ENCODE measurements around the gene RNPEPL1. TPM values are rescaled to one million over a fixed set of nuclear protein-coding genes. Genes with fewer than 3 reads are reported as not detected.

RNPEPL1 gene
- total RNA-seq, 4 donors from 2014 or later = 7.2 to 38.7 (median 14.4) TPM

DNA sequence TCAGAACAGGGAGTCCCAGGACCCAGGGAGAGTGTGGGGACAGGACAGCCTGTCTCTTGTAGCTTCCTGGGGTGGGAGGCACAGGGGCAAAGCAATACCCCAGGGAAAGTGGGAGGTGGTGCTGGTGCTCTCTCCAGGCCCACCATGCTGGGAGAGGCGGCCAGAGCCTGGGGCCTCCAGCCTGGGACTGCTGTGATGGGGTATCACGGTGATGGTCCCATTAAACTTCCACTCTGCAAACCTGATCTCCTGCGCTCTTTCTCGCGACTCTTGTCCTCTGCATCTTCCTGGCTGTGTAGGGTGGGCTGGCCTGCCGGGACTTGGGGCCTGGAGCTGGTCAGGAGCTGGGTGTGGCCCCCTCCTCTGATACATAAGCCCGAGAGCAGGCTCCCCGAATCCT, 10.2 kb downstream of the RNPEPL1 start:
- H3K4me3 ChIP-seq = no peak overlapping the region
- no peak overlapping the region for H3K27ac ChIP-seq
- no peaks in the 10 kb centered on the region for H3K9me3 ChIP-seq
- DNase-seq = no peak
- peaks cover 0 to 5% of the 10 kb centered on the region in 2 donors for H3K4me1 ChIP-seq
- intact Hi-C loops (cut with DNase I; ENCODE audit: low total_unique reads) = no loop called here
- TF ChIP-seq POLR2A (IDR thresholded peaks at IDR 0.05) = no peak
- TF ChIP-seq, protein P1, sequence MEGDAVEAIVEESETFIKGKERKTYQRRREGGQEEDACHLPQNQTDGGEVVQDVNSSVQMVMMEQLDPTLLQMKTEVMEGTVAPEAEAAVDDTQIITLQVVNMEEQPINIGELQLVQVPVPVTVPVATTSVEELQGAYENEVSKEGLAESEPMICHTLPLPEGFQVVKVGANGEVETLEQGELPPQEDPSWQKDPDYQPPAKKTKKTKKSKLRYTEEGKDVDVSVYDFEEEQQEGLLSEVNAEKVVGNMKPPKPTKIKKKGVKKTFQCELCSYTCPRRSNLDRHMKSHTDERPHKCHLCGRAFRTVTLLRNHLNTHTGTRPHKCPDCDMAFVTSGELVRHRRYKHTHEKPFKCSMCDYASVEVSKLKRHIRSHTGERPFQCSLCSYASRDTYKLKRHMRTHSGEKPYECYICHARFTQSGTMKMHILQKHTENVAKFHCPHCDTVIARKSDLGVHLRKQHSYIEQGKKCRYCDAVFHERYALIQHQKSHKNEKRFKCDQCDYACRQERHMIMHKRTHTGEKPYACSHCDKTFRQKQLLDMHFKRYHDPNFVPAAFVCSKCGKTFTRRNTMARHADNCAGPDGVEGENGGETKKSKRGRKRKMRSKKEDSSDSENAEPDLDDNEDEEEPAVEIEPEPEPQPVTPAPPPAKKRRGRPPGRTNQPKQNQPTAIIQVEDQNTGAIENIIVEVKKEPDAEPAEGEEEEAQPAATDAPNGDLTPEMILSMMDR (IDR thresholded peaks at IDR 0.05) = no peak
- H3K36me3 ChIP-seq = no peaks in the 10 kb centered on the region
- no peaks in the 10 kb centered on the region for H3K27me3 ChIP-seq

DNA sequence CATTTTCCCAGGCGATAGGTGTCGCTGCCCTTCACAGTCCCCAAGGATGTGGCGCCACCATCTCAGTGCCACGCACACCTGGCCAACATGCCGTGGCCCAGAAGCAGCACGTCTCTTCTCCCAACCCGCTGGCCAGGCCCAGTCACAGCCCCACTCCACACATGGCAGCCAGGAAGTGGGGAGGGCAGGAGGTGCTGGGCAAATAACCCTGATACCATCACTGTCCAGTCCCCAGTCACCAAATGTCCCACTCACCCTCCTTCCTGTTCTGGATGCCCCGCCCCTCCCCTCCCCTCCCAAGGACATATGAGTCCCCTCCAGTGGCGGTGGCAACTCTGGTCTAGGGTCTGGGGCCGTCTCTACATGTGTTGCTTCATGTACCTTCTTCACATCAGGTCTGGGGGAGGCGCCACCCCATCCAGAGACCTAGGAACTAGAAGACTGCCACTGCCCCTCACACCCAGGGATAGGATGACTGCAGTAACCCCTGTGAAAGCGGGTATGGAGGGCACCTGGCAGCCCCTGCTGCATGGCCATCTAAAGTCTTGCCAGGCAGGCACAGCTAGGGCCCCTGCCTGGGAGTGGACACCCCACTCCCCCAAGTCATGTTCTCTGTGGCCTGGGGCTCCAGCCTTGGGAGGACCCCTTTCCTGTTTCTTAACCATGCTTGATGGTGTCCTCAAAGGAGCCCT, 10.9 kb downstream of the RNPEPL1 start:
- no peak for DNase-seq
- H3K36me3 ChIP-seq = no peaks in the 10 kb centered on the region
- H3K4me3 ChIP-seq = no peak overlapping the region
- intact Hi-C loops (cut with DNase I; ENCODE audit: low total_unique reads) = no loop called here
- TF ChIP-seq, protein P1 (IDR thresholded peaks at IDR 0.05) = no peak
- no peak for TF ChIP-seq POLR2A (IDR thresholded peaks at IDR 0.05)
- H3K27ac ChIP-seq = peak overlapping the region in 1 of 2 donors; percentile 72
- H3K27me3 ChIP-seq = no peaks in the 10 kb centered on the region
- H3K4me1 ChIP-seq = peaks cover under 1 to 10% of the 10 kb centered on the region in 2 donors
- no peaks in the 10 kb centered on the region for H3K9me3 ChIP-seq

DNA sequence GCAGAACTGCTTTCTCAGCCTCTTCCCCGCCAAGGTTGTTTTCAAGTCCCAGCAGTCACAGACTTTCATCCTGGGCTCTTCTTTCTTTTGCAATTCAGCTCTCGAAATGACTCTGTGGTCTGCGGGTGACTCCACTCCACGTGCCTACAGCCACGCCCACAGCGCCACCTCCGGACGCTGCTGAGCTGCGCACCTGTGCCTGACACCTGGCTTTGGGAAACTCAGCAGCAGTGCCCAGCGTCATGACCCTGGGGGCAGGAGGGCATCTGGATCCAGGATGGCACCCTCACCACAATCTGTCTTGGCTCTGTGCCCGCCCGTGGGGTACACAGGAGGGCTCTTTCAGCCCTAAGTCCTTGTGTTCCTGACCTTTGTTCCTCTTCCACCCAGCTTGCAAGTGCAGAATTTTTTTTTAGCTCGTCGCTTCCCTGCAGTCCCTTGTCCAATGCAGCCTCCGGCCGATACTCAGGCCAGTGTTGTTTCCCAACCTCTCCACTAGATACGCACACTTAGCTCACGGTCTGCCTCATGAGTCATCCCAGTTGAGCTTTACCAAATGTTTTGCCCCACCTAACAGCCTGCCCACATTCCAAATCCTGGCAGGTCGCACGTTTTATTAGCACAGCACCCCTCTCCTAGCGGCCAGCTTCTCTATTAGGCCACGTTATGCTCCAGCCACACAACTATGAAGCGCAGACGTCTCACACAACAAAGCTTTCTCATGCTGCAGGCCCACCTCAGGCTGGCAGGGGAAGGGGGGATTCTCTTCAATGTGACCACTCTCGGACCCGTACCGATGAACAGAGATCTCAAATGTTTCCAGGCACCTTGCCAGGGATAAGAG, 11.7 kb downstream of the RNPEPL1 start:
- intact Hi-C loops (cut with DNase I; ENCODE audit: low total_unique reads) = no loop called here
- no peaks in the 10 kb centered on the region for H3K36me3 ChIP-seq
- peak; percentile 56 to 67 for DNase-seq
- TF ChIP-seq POLR2A (IDR thresholded peaks at IDR 0.05) = no peak
- TF ChIP-seq, protein P1 (IDR thresholded peaks at IDR 0.05) = no peak
- H3K9me3 ChIP-seq = no peaks in the 10 kb centered on the region
- H3K27me3 ChIP-seq = no peaks in the 10 kb centered on the region
- H3K4me3 ChIP-seq = no peak overlapping the region
- peak overlapping the region; percentile 30 to 72 for H3K27ac ChIP-seq
- peaks cover 8 to 17% of the 10 kb centered on the region in 2 donors for H3K4me1 ChIP-seq

DNA sequence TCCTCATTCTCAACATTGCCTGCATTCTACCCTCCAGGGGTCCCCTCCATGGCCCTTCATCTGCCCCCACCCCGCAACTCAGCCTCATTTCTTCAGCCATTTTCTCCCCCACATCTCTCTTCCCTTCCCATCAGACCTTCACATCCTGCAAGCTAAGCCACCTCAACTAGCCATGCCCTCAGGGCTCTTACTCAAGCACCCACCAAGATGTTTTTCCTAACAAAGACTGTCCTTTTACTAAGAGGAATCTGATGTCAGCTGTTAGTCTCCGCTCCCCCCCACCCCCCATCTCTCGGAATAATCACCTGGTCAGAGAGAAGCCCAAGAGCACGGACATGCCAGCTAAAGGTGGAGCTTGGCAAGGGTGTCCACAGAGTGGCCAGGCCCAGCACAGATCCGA, 13.5 kb downstream of the RNPEPL1 start:
- intact Hi-C loops (cut with DNase I; ENCODE audit: low total_unique reads) = no loop called here
- Histone ChIP-seq H3K27ac (no peak overlapping the region), H3K4me3 (no peak overlapping the region), H3K36me3 (no peaks in the 10 kb centered on the region), H3K9me3 (no peaks in the 10 kb centered on the region), H3K27me3 (no peaks in the 10 kb centered on the region), H3K4me1 (peaks cover 12 to 21% of the 10 kb centered on the region in 2 donors)
- DNase-seq = no peak
- no peak for TF ChIP-seq POLR2A (IDR thresholded peaks at IDR 0.05)
- TF ChIP-seq, protein P1 (IDR thresholded peaks at IDR 0.05) = no peak

GRCh38 chr2:240582781-240583180, 14.5 kb downstream of the RNPEPL1 start:
- Histone ChIP-seq H3K9me3 (no peaks in the 10 kb centered on the region), H3K36me3 (no peaks in the 10 kb centered on the region), H3K27ac (no peak overlapping the region), H3K4me1 (peaks cover 18 to 21% of the 10 kb centered on the region in 2 donors), H3K4me3 (no peak overlapping the region), H3K27me3 (no peaks in the 10 kb centered on the region)
- TF ChIP-seq POLR2A (IDR thresholded peaks at IDR 0.05) = no peak
- TF ChIP-seq, protein P1 (IDR thresholded peaks at IDR 0.05) = no peak
- intact Hi-C loops (cut with DNase I; ENCODE audit: low total_unique reads) = no loop called here
- DNase-seq = no peak

Measured in uterus (tissue), 4 donors.